NB4 (cell line): ENCODE results near the gene ITGB1.

ENCODE experiments used
- DNase-seq: peaks from one replicate; pipeline ENCODE4 v3.0.0; 2010; ENCODE audit warnings: low read depth
- H3K4me3 ChIP-seq: one replicate; pipeline ENCODE4 v1.5.1; 2011; ENCODE audit warnings: mild to moderate bottlenecking, low read depth, low read length, moderate library complexity
- CTCF ChIP-seq: IDR thresholded peaks from one replicate; pipeline ENCODE4 v1.5.1; 2012; ENCODE audit warnings: low read depth, low read length
- MAX ChIP-seq: IDR thresholded peaks from 2 replicates; pipeline ENCODE4 v1.6.1; 2011; ENCODE audit warnings: low read depth, low read length
- MYC ChIP-seq: IDR thresholded peaks from 2 replicates; pipeline ENCODE4 v1.6.1; 2011; ENCODE audit warnings: low read depth, low read length
- POLR2A ChIP-seq: IDR thresholded peaks from 2 replicates; pipeline ENCODE4 v1.6.1; 2011; ENCODE audit warnings: mild to moderate bottlenecking; ENCODE audit not compliant: insufficient read length; ENCODE audit errors: extremely low read depth

ITGB1 gene

GRCh38 chr10:32939296-32940111 is 18.5 kb downstream of the ITGB1 start:
- TF ChIP-seq MAX, result no peak
- no peak for TF ChIP-seq MYC
- no peak for TF ChIP-seq CTCF
- no peak for TF ChIP-seq POLR2A
- no peak overlapping the region for H3K4me3 ChIP-seq
- DNase-seq, result no peak

GRCh38 chr10:32938554-32939061 is 19.4 kb downstream of the ITGB1 start:
- DNase-seq, result no peak
- TF ChIP-seq MAX (no peak), MYC (no peak), POLR2A (no peak), CTCF (no peak)
- no peak overlapping the region for H3K4me3 ChIP-seq

GRCh38 chr10:32937911-32938424 is 20.1 kb downstream of the ITGB1 start:
- TF ChIP-seq MYC, result no peak
- no peak for TF ChIP-seq MAX
- no peak for TF ChIP-seq CTCF
- TF ChIP-seq POLR2A, result no peak
- DNase-seq, result no peak
- H3K4me3 ChIP-seq, result no peak overlapping the region

- no peak for DNase-seq
- no peak for TF ChIP-seq MAX
- no peak for TF ChIP-seq MYC
- no peak for TF ChIP-seq POLR2A
- no peak for TF ChIP-seq CTCF
- H3K4me3 ChIP-seq, result no peak overlapping the region
These were observed 25.8 kb downstream of the ITGB1 start for GRCh38 chr10:32932225-32932729.

GRCh38 chr10:32931593-32931992 is 26.4 kb downstream of the ITGB1 start:
- TF ChIP-seq MYC (no peak), CTCF (no peak), POLR2A (no peak), MAX (no peak)
- DNase-seq, result no peak
- no peak overlapping the region for H3K4me3 ChIP-seq
